Astrocyte (in vitro differentiated cells and primary cell): Measurements from ENCODE around the gene CDH10. TPM values are rescaled to one million over a fixed set of nuclear protein-coding genes. Genes with fewer than 3 reads are reported as not detected.

ENCODE experiments used
- DNase-seq: peaks from one replicate; pipeline ENCODE4 v3.0.0-alpha.2; 2010; ENCODE audit warnings: low read depth
- FAIRE-seq: peaks from 2 replicates; lab custom pipeline; 2011; peaks lifted over from hg19 to GRCh38; lab: Jason Lieb, UNC
- H2AFZ ChIP-seq: 2 replicates; pipeline ENCODE4 v1.6.0; 2012; ENCODE audit warnings: low read depth, low read length, inconsistent platforms
- H3K27ac ChIP-seq: 2 replicates; pipeline ENCODE4 v1.5.1; 2011; ENCODE audit warnings: low read depth, low read length, inconsistent platforms
- H3K27me3 ChIP-seq: 2 replicates; pipeline ENCODE4 v1.6.0; 2011; ENCODE audit warnings: low read length, inconsistent platforms; ENCODE audit not compliant: insufficient read depth
- H3K36me3 ChIP-seq: 2 replicates; pipeline ENCODE4 v1.5.1; 2011; ENCODE audit warnings: low read length, inconsistent platforms; ENCODE audit not compliant: insufficient read depth
- H3K4me1 ChIP-seq: 2 replicates; pipeline ENCODE4 v1.5.1; 2011; ENCODE audit warnings: low read length, inconsistent platforms; ENCODE audit not compliant: insufficient read depth
- H3K4me2 ChIP-seq: 2 replicates; pipeline ENCODE4 v1.6.0; 2012; ENCODE audit warnings: low read length, inconsistent platforms
- H3K4me3 ChIP-seq: 2 replicates; pipeline ENCODE4 v1.5.1; 2011; ENCODE audit warnings: low read depth, mild to moderate bottlenecking, low read length, inconsistent platforms; ENCODE audit not compliant: insufficient read depth
- H3K79me2 ChIP-seq: 2 replicates; pipeline ENCODE4 v1.6.0; 2012; ENCODE audit warnings: mild to moderate bottlenecking, low read length, inconsistent platforms; ENCODE audit not compliant: insufficient read depth
- H3K9ac ChIP-seq: 2 replicates; pipeline ENCODE4 v1.6.0; 2012; ENCODE audit warnings: mild to moderate bottlenecking, low read length, inconsistent platforms
- H3K9me3 ChIP-seq: 2 replicates; pipeline ENCODE4 v1.5.1; 2012; ENCODE audit warnings: low read depth, mild to moderate bottlenecking, low read length, inconsistent platforms; ENCODE audit not compliant: insufficient read depth
- H4K20me1 ChIP-seq: 2 replicates; pipeline ENCODE4 v1.6.0; 2012; ENCODE audit warnings: low read length, inconsistent platforms; ENCODE audit not compliant: insufficient read depth
- H3K27ac Mint-ChIP-seq: one replicate; pipeline ENCODE4 v1.8.0; 2021; ENCODE audit warnings: mild to moderate bottlenecking, mixed read lengths; ENCODE audit not compliant: unreplicated experiment
- H3K27me3 Mint-ChIP-seq: one replicate; pipeline ENCODE4 v1.8.0; 2021; ENCODE audit warnings: low read depth, mixed read lengths; ENCODE audit not compliant: unreplicated experiment
- H3K36me3 Mint-ChIP-seq: one replicate; pipeline ENCODE4 v1.8.0; 2021; ENCODE audit warnings: low read depth, mixed read lengths; ENCODE audit not compliant: unreplicated experiment
- H3K4me1 Mint-ChIP-seq: one replicate; pipeline ENCODE4 v1.8.0; 2021; ENCODE audit warnings: low read depth, mixed read lengths; ENCODE audit not compliant: unreplicated experiment
- H3K4me3 Mint-ChIP-seq: one replicate; pipeline ENCODE4 v1.8.0; 2021; ENCODE audit warnings: mild to moderate bottlenecking, moderate library complexity, mixed read lengths; ENCODE audit not compliant: unreplicated experiment
- H3K9me3 Mint-ChIP-seq: one replicate; pipeline ENCODE4 v1.8.0; 2021; ENCODE audit warnings: mild to moderate bottlenecking, mixed read lengths; ENCODE audit not compliant: unreplicated experiment
- CTCF ChIP-seq: IDR thresholded peaks from 2 replicates; pipeline ENCODE4 v1.5.1; 2011; ENCODE audit warnings: low read depth, mild to moderate bottlenecking, inconsistent platforms, low read length, moderate library complexity; ENCODE audit not compliant: insufficient read depth
- EZH2 ChIP-seq: IDR thresholded peaks from 2 replicates; pipeline ENCODE4 v1.6.1; 2012; ENCODE audit warnings: mild to moderate bottlenecking, low read length, inconsistent platforms; ENCODE audit not compliant: insufficient read depth
- total RNA-seq: library from RNA; stranded (reverse); gene quantifications from 2 replicates; pipeline ENCODE4 v1.2.1, GENCODE V29; 2021

The CDH10 gene
- total RNA-seq, 1 donor from 2014 or later, result 6.9 TPM

- no peak overlapping the region for H3K4me2 ChIP-seq
- no peak overlapping the region for H3K4me3 ChIP-seq
- no peak for TF ChIP-seq CTCF
- no peak for TF ChIP-seq EZH2
- H4K20me1 ChIP-seq, result no peaks in the 10 kb centered on the region
- no peak overlapping the region for H2AFZ ChIP-seq
- no peaks in the 10 kb centered on the region for H3K27me3 Mint-ChIP-seq
- FAIRE-seq (no peak), DNase-seq (no peak)
- no peaks in the 10 kb centered on the region for H3K36me3 ChIP-seq
- H3K4me3 Mint-ChIP-seq, result no peak overlapping the region
- no peaks in the 10 kb centered on the region for H3K79me2 ChIP-seq
- no peak overlapping the region for H3K27ac Mint-ChIP-seq
- H3K9me3 ChIP-seq, result no peaks in the 10 kb centered on the region
- no peaks in the 10 kb centered on the region for H3K27me3 ChIP-seq
- no peaks in the 10 kb centered on the region for H3K4me1 ChIP-seq
- no peaks in the 10 kb centered on the region for H3K4me1 Mint-ChIP-seq
- H3K9ac ChIP-seq, result no peak overlapping the region
- no peaks in the 10 kb centered on the region for H3K36me3 Mint-ChIP-seq
- no peaks in the 10 kb centered on the region for H3K9me3 Mint-ChIP-seq
- H3K27ac ChIP-seq, result no peak overlapping the region
Measured at GRCh38 chr5:24530906-24531305, 113.9 kb downstream of the CDH10 start.

GRCh38 chr5:24525414-24525813, 119.4 kb downstream of the CDH10 start:
- no peak overlapping the region for H3K27ac ChIP-seq
- no peak overlapping the region for H3K9ac ChIP-seq
- no peak overlapping the region for H3K4me3 Mint-ChIP-seq
- no peak overlapping the region for H2AFZ ChIP-seq
- no peaks in the 10 kb centered on the region for H3K36me3 Mint-ChIP-seq
- H3K4me3 ChIP-seq, result no peak overlapping the region
- H3K27me3 Mint-ChIP-seq, result no peaks in the 10 kb centered on the region
- FAIRE-seq (no peak), DNase-seq (no peak)
- H3K4me1 Mint-ChIP-seq, result no peaks in the 10 kb centered on the region
- no peaks in the 10 kb centered on the region for H4K20me1 ChIP-seq
- no peaks in the 10 kb centered on the region for H3K4me1 ChIP-seq
- H3K36me3 ChIP-seq, result no peaks in the 10 kb centered on the region
- no peaks in the 10 kb centered on the region for H3K9me3 Mint-ChIP-seq
- no peak overlapping the region for H3K4me2 ChIP-seq
- H3K79me2 ChIP-seq, result no peaks in the 10 kb centered on the region
- no peaks in the 10 kb centered on the region for H3K27me3 ChIP-seq
- H3K9me3 ChIP-seq, result no peaks in the 10 kb centered on the region
- H3K27ac Mint-ChIP-seq, result no peak overlapping the region
- no peak for TF ChIP-seq CTCF
- TF ChIP-seq EZH2, result no peak

- FAIRE-seq (no peak), DNase-seq (no peak)
- no peak overlapping the region for H2AFZ ChIP-seq
- TF ChIP-seq CTCF (no peak), EZH2 (no peak)
- Mint-ChIP-seq H3K4me1 (no peaks in the 10 kb centered on the region), H3K36me3 (no peaks in the 10 kb centered on the region), H3K27ac (no peak overlapping the region), H3K4me3 (no peak overlapping the region), H3K27me3 (no peaks in the 10 kb centered on the region), H3K9me3 (no peaks in the 10 kb centered on the region)
- H3K4me2 ChIP-seq, result no peak overlapping the region
- no peaks in the 10 kb centered on the region for H3K79me2 ChIP-seq
- H3K9me3 ChIP-seq, result no peaks in the 10 kb centered on the region
- no peaks in the 10 kb centered on the region for H4K20me1 ChIP-seq
- no peaks in the 10 kb centered on the region for H3K36me3 ChIP-seq
- H3K27ac ChIP-seq, result no peak overlapping the region
- H3K4me3 ChIP-seq, result no peak overlapping the region
- H3K9ac ChIP-seq, result no peak overlapping the region
- H3K4me1 ChIP-seq, result no peaks in the 10 kb centered on the region
- no peaks in the 10 kb centered on the region for H3K27me3 ChIP-seq
Measured at GRCh38 chr5:24512423-24512822, 132.4 kb downstream of the CDH10 start.
